Measurements from ENCODE around the gene LRRC25. TPM values are rescaled to one million over a fixed set of nuclear protein-coding genes. Genes with fewer than 3 reads are reported as not detected.
"Not testable (repeated sequence)": the region's sequence is repeated elsewhere in the genome, so short reads cannot be mapped to it uniquely, and the experiment has no call there.

Gene LRRC25
- total RNA-seq, 4 donors from 2014 or later: 0.34 to 4.2 (median 2.3) TPM

GRCh38 chr19:18408053-18408476 lies 10.6 kb upstream of the LRRC25 start:
- H3K27me3 ChIP-seq: no peaks in the 10 kb centered on the region
- ATAC-seq (peak in 1 of 2 donors; percentile 21), DNase-seq (no peak)
- H3K36me3 ChIP-seq: no peaks in the 10 kb centered on the region
- no peak overlapping the region for H3K27ac ChIP-seq
- no peak overlapping the region for H3K4me3 ChIP-seq
- no peaks in the 10 kb centered on the region for H3K9me3 ChIP-seq
- intact Hi-C loops (cut with DNase I; ENCODE audit: low total_unique reads) (loop anchor here (10.0 kb wide), 1 partner anchor 153 kb away; a partner anchor contains a TSS), in situ Hi-C loops (cut with MboI; ENCODE audit: low sequenced_read_pairs in 4 of 4) (loop anchor here in 3 of 4 donors (10.0 to 25.0 kb wide), 3 partner anchors 53 to 146 kb away; partner anchors contain the start of genes IQCN (in 2 of the 3) and PGPEP1 (in 1 of the 3))
- H3K4me1 ChIP-seq: no peaks in the 10 kb centered on the region
- TF ChIP-seq CTCF (IDR thresholded peaks at IDR 0.05 in 4 of 5, conservative IDR thresholded peaks at IDR 0.05 in 1 of 5) (peak in 3 of 5 experiments; percentile 15 to 40 (median 36)), POLR2A (IDR thresholded peaks at IDR 0.05) (no peak)

- no peak for DNase-seq
- in situ Hi-C loops (cut with MboI; ENCODE audit: low sequenced_read_pairs in 4 of 4): loop anchor here in 3 of 4 donors (10.0 to 25.0 kb wide), 3 partner anchors 52 to 144 kb away; partner anchors contain the start of genes IQCN (in 2 of the 3) and PGPEP1 (in 1 of the 3)
These were observed 9.3 kb upstream of the LRRC25 start for GRCh38 chr19:18406749-18407148.

GRCh38 chr19:18405754-18406153 lies 8.3 kb upstream of the LRRC25 start:
- intact Hi-C loops (cut with DNase I; ENCODE audit: low total_unique reads) (loop anchor here (10.0 kb wide), 1 partner anchor 151 kb away; a partner anchor contains a TSS), in situ Hi-C loops (cut with MboI; ENCODE audit: low sequenced_read_pairs in 4 of 4) (loop anchor here in 3 of 4 donors (10.0 to 25.0 kb wide), 3 partner anchors 51 to 143 kb away; partner anchors contain the start of genes IQCN (in 2 of the 3) and PGPEP1 (in 1 of the 3))
- H3K27me3 ChIP-seq, H3K36me3 ChIP-seq, H3K4me3 ChIP-seq, H3K4me1 ChIP-seq, H3K27ac ChIP-seq, DNase-seq, H3K9me3 ChIP-seq, ATAC-seq: not testable (repeated sequence)

More at GRCh38 chr19:18406749-18407148, 9.3 kb upstream of the LRRC25 start:
- Histone ChIP-seq H3K27me3 (no peaks in the 10 kb centered on the region), H3K9me3 (no peaks in the 10 kb centered on the region), H3K27ac (no peak overlapping the region), H3K36me3 (no peaks in the 10 kb centered on the region), H3K4me3 (no peak overlapping the region), H3K4me1 (no peaks in the 10 kb centered on the region)
- intact Hi-C loops (cut with DNase I; ENCODE audit: low total_unique reads): loop anchor here (10.0 kb wide), 1 partner anchor 152 kb away; a partner anchor contains a TSS
- ATAC-seq: no peak
- TF ChIP-seq POLR2A (IDR thresholded peaks at IDR 0.05) (no peak), CTCF (IDR thresholded peaks at IDR 0.05 in 4 of 5, conservative IDR thresholded peaks at IDR 0.05 in 1 of 5) (no peak)

- in situ Hi-C loops (cut with MboI; ENCODE audit: low sequenced_read_pairs in 4 of 4): loop anchor here (5.0 to 25.0 kb wide), 4 partner anchors 48 to 140 kb away; partner anchors contain the start of genes IQCN (in 2 of the 4) and PGPEP1 (in 1 of the 4)
- intact Hi-C loops (cut with DNase I; ENCODE audit: low total_unique reads): loop anchor here (10.0 kb wide), 1 partner anchor 148 kb away; a partner anchor contains a TSS
- H3K9me3 ChIP-seq, H3K4me3 ChIP-seq, H3K27ac ChIP-seq, H3K4me1 ChIP-seq, DNase-seq, H3K27me3 ChIP-seq, H3K36me3 ChIP-seq, ATAC-seq: not testable (repeated sequence)
These were observed 5.2 kb upstream of the LRRC25 start for GRCh38 chr19:18402455-18403248.

- Histone ChIP-seq H3K9me3 (no peaks in the 10 kb centered on the region), H3K36me3 (no peaks in the 10 kb centered on the region), H3K4me3 (no peak overlapping the region), H3K27ac (no peak overlapping the region), H3K4me1 (peaks cover 0 to 3% of the 10 kb centered on the region in 2 donors), H3K27me3 (no peaks in the 10 kb centered on the region)
- intact Hi-C loops (cut with DNase I; ENCODE audit: low total_unique reads): loop anchor here (10.0 kb wide), 1 partner anchor 147 kb away; a partner anchor contains a TSS
- DNase-seq (peak; percentile 63 to 68), ATAC-seq (peak; percentile 55 to 76)
- peak in 1 of 5 experiments; percentile 21 for TF ChIP-seq CTCF (IDR thresholded peaks at IDR 0.05 in 4 of 5, conservative IDR thresholded peaks at IDR 0.05 in 1 of 5)
- no peak for TF ChIP-seq POLR2A (IDR thresholded peaks at IDR 0.05)
- in situ Hi-C loops (cut with MboI; ENCODE audit: low sequenced_read_pairs in 4 of 4): loop anchor here (5.0 to 25.0 kb wide), 4 partner anchors 47 to 139 kb away; partner anchors contain the start of genes IQCN (in 2 of the 4) and PGPEP1 (in 1 of the 4)
These were observed 4.2 kb upstream of the LRRC25 start for GRCh38 chr19:18401580-18402112.
